ENCODE measurements around the gene KDM8.
A peak's percentile ranks its signal among the peaks of the same experiment; 100 is the strongest.

Gene KDM8

DNA sequence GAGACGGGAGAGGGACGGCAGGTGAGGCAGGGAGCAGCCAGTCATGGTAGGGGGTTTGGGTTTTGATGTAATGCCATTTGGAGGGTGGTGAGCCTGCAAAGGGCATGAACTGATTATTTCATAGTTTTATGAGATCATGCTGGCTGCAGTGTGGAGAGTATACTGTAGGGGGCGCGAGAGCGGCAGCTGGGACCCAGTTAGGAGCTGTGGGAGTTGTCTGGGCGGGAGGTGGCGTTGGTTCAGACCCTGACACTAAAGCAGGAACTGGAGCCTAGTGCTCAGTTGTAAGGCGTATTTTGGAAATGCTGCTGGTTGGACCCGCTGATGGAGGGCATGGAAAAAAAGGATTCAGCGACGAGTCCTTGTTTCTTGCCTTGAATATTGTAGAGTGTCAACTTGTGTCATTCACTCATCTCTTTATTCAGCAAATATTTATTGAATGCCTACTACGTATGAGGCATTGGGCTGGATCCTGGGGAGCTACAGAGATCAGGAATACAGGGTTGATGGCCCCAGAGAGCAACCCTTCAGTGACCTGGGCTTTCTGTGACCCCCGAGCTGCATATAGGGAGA, 23.7 kb upstream of the KDM8 start:
- Histone ChIP-seq H3K79me2 (ENCODE audit: insufficient read depth, low read length) (no peaks in the 10 kb centered on the region), H3K36me3 (ENCODE audit: low read length) (no peaks in the 10 kb centered on the region), H4K20me1 (ENCODE audit: low read depth, low read length) (no peaks in the 10 kb centered on the region), H3K9me3 (ENCODE audit: insufficient read depth, low read length) (no peaks in the 10 kb centered on the region), H3K4me3 (ENCODE audit: insufficient read depth, low read length, poor library complexity, severe bottlenecking) (no peak overlapping the region), H3K27ac (ENCODE audit: low read depth, low read length) (no peak overlapping the region), H3K4me2 (ENCODE audit: low read depth, low read length, poor library complexity, severe bottlenecking) (no peak overlapping the region), H3K9ac (ENCODE audit: low read length) (no peak overlapping the region), H3K27me3 (ENCODE audit: low read length) (no peaks in the 10 kb centered on the region), H3K9me2 (replicated peaks; ENCODE audit: insufficient read depth, low read length) (no peaks in the 10 kb centered on the region), H2AFZ (ENCODE audit: low read depth, low read length, severe bottlenecking) (no peak overlapping the region), H3F3A (ENCODE audit: insufficient read depth) (peaks cover 1% of the 10 kb centered on the region; the same call in 1 of the 2 replicates)
- TF ChIP-seq, protein P1, sequence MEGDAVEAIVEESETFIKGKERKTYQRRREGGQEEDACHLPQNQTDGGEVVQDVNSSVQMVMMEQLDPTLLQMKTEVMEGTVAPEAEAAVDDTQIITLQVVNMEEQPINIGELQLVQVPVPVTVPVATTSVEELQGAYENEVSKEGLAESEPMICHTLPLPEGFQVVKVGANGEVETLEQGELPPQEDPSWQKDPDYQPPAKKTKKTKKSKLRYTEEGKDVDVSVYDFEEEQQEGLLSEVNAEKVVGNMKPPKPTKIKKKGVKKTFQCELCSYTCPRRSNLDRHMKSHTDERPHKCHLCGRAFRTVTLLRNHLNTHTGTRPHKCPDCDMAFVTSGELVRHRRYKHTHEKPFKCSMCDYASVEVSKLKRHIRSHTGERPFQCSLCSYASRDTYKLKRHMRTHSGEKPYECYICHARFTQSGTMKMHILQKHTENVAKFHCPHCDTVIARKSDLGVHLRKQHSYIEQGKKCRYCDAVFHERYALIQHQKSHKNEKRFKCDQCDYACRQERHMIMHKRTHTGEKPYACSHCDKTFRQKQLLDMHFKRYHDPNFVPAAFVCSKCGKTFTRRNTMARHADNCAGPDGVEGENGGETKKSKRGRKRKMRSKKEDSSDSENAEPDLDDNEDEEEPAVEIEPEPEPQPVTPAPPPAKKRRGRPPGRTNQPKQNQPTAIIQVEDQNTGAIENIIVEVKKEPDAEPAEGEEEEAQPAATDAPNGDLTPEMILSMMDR (IDR thresholded peaks at IDR 0.05; ENCODE audit: insufficient read depth, low read length, poor library complexity, severe bottlenecking): peak; percentile 92
- TF ChIP-seq EZH2phosphoT487 (conservative IDR thresholded peaks at IDR 0.05; ENCODE audit: low read length): no peak

DNA sequence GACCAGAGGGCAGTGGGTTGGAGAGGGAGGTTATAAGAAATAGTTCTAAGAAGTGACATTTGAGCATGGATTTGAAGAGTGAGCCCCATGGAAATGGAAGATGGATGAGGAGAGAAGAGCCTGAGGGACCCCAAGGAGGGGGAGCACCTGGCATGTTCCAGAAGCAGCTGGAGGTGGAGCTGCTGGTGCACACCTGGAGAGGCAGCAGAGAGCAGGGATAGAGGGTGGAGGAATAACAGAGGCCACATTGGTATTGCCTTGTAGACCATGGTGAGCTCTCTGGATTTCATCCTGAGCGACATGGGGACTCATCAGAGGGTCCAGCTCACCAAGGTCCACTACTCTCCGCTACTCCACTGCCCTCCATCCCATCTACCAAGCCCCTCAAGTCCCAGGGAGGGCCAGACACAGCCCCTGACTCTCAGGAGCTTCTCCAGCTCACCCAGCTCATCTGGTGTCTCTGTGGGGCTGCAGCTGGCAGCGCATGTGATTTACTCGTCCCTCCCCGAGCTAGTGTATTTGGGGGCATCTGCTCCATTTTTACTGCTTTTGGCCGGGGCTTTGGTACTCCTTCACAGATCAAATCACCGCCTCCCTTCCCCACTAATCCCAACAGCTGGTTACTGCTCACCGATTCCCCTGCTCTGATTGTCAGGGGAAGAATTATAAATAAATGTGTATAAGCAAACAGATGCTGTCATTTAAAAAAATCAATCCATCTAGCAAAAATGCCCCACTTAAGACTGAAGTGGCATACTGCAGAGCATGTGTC, 22.1 kb upstream of the KDM8 start:
- Histone ChIP-seq H3K4me3 (ENCODE audit: insufficient read depth, low read length, poor library complexity, severe bottlenecking) (no peak overlapping the region), H4K20me1 (ENCODE audit: low read depth, low read length) (no peaks in the 10 kb centered on the region), H3K36me3 (ENCODE audit: low read length) (no peaks in the 10 kb centered on the region), H3K27ac (ENCODE audit: low read depth, low read length) (no peak overlapping the region), H3K27me3 (ENCODE audit: low read length) (no peaks in the 10 kb centered on the region), H3K9me3 (ENCODE audit: insufficient read depth, low read length) (no peaks in the 10 kb centered on the region), H3K9me2 (replicated peaks; ENCODE audit: insufficient read depth, low read length) (no peaks in the 10 kb centered on the region), H3K79me2 (ENCODE audit: insufficient read depth, low read length) (no peaks in the 10 kb centered on the region), H3K4me2 (ENCODE audit: low read depth, low read length, poor library complexity, severe bottlenecking) (no peak overlapping the region), H3K9ac (ENCODE audit: low read length) (no peak overlapping the region), H3F3A (ENCODE audit: insufficient read depth) (no peaks in the 10 kb centered on the region), H2AFZ (ENCODE audit: low read depth, low read length, severe bottlenecking) (no peak overlapping the region)
- TF ChIP-seq, protein P1 (IDR thresholded peaks at IDR 0.05; ENCODE audit: insufficient read depth, low read length, poor library complexity, severe bottlenecking): no peak

DNA sequence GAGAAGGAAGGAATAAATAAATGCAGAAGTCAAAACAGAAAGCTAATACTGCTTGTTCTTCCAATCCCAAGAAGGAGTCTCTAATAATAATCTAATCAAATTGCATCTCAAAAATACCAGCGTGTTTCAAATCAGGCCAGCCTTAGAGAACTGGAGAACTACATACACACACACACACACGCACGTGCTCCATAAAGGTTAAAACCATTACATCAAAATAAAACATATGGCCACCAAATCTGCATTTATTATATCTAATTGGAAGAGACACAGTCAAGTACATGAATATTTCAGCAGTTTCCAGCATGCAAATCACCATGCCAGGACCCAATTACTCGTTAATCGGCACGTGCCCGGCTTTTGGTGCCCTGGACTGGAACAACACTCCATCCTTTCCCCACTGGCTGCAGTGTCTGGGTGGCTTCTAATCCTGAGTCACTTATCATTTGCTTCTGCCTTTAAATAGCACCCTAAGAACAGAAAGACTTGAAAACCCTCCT, 20.4 kb upstream of the KDM8 start:
- Histone ChIP-seq H3K9me2 (replicated peaks; ENCODE audit: insufficient read depth, low read length) (no peaks in the 10 kb centered on the region), H3K36me3 (ENCODE audit: low read length) (no peaks in the 10 kb centered on the region), H3K9ac (ENCODE audit: low read length) (no peak overlapping the region), H4K20me1 (ENCODE audit: low read depth, low read length) (no peaks in the 10 kb centered on the region), H2AFZ (ENCODE audit: low read depth, low read length, severe bottlenecking) (no peak overlapping the region), H3K4me3 (ENCODE audit: insufficient read depth, low read length, poor library complexity, severe bottlenecking) (no peak overlapping the region), H3K27me3 (ENCODE audit: low read length) (no peaks in the 10 kb centered on the region), H3K4me2 (ENCODE audit: low read depth, low read length, poor library complexity, severe bottlenecking) (no peak overlapping the region), H3K9me3 (ENCODE audit: insufficient read depth, low read length) (no peaks in the 10 kb centered on the region), H3K27ac (ENCODE audit: low read depth, low read length) (no peak overlapping the region), H3F3A (ENCODE audit: insufficient read depth) (no peaks in the 10 kb centered on the region), H3K79me2 (ENCODE audit: insufficient read depth, low read length) (no peaks in the 10 kb centered on the region)
- TF ChIP-seq EZH2phosphoT487 (conservative IDR thresholded peaks at IDR 0.05; ENCODE audit: low read length): no peak
- TF ChIP-seq, protein P1 (IDR thresholded peaks at IDR 0.05; ENCODE audit: insufficient read depth, low read length, poor library complexity, severe bottlenecking): no peak
